HG02884 (cell line): ENCODE data around the gene ZNF425.
"Not testable (repeated sequence)": the region's sequence is repeated elsewhere in the genome, so short reads cannot be mapped to it uniquely, and the experiment has no call there.

Experiments used
- ATAC-seq: cut with Tn5 transposase; IDR thresholded peaks from one replicate; pipeline ENCODE4 v1.9.1; 2021; ENCODE audit warnings: mild to moderate bottlenecking, moderate library complexity; ENCODE audit not compliant: unreplicated experiment

ZNF425 gene, protein sequence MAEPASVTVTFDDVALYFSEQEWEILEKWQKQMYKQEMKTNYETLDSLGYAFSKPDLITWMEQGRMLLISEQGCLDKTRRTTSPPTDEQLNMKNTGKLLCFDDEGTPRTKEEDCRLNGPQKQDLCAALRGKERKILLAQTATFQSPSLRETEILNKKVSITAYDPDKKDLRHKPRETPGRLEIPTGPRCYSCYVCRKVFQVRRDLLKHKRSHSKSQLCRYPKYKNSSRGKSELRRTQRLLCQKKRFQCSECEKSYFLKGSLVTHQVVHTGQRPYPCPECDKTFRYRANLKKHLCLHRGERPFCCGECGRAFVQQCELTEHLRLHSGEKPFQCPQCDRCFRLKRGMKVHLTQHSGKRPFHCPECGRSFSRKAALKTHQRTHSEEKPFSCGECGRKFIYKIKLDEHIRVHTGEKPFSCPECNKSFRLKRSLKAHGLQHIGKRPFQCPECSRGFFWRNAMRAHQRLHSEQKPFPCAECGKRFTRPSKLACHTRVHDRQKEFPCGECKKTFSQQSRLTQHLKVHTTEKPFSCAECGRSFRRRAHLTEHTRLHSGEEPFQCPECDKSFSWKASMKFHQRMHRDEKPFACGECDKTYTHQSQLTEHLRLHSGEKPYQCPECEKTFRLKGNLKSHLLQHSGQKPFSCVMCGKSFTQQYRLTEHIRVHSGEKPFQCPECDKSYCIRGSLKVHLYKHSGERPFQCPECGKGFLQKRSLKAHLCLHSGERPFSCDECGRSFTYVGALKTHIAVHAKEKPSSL

DNA sequence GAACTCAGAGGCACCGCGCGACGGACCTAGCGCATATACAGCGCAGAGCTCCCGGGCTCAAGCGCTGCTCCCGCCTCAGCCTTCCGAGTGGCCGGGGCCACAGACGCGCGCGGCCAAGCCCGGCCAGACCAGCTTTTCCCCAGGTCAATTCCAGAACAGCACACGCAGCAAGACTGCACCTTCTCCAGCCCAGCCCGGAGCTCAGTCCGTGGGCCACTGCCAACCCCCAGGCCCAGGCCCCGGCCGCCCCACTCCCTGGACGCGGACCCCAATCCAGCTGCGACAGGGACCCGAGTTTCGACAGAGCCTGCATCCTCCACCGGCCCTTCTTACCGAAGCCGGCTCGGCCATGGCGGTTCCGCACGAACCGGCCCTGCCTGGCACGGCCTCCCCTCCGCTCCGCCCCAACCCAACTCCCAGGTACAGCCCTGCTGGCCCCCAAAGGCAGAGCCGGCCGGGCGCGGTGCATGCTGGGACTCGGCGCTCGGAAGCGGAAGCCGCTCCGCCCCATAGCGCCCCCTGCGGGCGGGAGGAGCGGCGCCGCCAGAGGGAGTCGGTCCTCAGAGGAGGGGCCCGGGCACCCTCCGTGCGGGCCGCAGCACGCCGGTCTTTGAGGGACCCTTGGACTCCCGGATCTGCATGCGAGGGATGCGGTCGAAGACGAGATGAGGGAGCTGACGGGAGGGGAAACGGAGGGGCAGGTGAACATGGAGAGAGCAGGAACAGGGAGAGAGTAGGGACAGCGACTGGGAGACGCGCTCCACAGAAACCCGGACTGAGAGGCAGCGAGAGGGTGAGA is at the start of gene ZNF425:
TSS of gene ZNF425 (minus strand) at position 462 of the 799 bp plus-strand sequence. CDS start at position 351, 111 bp downstream.
- ATAC-seq: peak; percentile 80

DNA sequence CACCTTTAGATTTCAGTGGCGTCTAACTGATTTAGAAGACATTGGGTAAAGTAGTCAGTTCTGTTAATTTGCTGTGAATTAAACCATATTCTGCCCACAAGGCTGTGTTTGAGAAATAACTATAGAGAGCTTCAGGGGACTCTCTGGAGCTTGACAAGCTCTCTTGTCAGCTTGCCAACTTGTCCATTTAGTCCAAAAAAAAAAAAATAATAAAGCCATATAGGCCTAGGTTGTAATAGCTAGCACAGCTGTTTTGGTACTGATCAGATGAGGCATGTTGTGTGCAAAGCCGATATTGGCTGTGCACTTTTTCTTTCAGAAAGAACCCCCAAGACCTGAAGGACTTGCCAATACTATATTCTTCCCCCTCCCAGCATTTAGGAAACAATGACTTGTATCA is 49.0 kb upstream of the ZNF425 start:
- no peak for ATAC-seq

DNA sequence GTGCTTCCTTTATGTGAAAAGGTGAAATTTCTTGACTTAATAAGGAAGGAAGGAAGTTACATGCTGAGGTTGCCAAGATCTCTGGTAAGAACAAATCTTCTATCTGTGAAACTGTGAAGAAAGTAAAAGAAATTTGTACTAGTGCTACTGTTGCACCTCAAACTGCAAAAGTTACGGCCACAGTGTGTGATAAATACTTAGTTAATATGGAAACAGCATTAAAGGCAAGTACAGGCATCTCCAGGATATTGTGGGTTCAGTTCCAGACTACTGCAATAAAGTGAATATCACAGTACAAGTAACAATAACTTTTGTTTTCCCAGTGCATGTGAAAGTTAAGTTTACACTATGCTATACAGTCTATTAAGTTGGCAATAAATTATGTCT is 46.4 kb upstream of the ZNF425 start:
- no peak for ATAC-seq

DNA sequence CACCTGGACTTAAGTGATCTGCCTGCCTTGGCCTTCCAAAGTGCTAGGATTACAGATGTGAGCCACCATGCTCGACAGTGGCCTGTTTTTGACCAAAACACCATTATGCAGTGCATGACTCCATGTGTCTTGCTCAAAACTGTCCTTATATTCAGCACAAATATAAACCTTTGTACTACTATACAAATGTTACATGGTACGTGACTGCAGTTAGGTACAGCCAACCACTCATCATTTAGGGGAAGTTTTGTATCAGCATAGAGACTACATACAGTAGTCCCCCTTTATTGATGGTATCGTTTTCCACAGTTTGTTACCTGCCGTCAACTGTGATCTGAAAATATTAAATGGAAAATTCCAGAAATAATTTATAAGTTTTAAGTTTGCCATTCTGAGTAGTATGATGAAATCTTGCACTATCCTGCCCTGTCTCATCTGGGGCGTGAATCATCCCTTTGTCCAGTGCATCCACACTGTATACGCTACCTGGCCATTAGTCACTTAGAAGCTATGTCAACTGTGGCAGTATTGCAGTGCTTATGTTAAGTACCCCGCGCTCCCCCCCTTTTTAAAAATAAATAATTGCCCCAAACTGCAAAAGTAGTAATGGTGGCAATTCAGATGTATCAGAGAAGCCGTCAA is 45.9 kb upstream of the ZNF425 start:
- ATAC-seq: no peak

DNA sequence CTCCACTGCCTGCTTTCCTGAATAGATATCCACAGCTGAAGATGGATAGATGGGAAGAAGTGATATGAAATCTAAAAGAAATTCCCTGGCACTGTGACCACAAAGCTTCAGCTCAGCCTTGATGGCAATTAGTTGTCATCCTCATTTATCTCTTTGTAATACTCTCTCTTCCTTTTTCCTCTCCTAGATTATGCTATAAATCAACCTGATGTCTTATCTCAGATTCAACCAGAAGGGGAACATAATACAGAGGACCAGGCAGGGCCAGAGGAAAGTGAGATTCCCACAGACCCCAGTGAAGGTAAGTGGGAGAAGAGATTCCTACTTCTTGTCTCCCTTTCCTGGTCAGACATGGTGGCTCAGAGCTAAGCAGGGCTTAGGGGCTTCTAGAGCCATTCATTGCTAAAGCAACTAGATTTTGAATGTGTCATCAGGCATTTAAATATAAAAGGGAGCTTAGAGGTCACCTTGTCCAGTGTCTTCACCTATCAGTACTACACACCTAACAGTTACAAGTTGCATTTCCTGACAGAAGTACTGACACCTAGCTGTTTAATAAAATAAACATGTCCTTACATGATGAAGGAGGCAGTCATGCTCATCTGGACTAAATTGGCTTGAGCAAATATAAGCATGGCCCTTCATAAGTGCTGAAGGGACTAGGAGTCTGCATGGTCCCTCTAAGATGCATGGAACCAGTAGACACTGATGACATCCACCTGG is 40.7 kb upstream of the ZNF425 start:
- no peak for ATAC-seq

DNA sequence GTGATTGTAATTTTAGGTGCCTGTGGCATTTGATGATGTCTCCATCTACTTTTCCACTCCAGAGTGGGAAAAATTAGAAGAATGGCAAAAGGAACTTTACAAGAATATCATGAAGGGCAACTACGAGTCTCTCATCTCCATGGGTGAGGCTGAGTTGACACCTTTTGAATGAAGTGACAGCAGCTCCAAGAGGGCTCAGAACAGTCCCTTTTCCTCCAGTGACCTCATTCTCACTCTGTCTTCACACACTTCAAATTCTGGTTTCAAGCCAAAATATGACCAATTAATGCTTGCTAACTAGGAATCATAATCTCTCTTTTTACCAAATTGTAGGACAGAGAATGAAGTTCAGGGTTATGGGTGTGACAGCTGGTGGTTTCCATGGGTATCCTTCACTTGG is 40.0 kb upstream of the ZNF425 start:
- ATAC-seq: no peak

DNA sequence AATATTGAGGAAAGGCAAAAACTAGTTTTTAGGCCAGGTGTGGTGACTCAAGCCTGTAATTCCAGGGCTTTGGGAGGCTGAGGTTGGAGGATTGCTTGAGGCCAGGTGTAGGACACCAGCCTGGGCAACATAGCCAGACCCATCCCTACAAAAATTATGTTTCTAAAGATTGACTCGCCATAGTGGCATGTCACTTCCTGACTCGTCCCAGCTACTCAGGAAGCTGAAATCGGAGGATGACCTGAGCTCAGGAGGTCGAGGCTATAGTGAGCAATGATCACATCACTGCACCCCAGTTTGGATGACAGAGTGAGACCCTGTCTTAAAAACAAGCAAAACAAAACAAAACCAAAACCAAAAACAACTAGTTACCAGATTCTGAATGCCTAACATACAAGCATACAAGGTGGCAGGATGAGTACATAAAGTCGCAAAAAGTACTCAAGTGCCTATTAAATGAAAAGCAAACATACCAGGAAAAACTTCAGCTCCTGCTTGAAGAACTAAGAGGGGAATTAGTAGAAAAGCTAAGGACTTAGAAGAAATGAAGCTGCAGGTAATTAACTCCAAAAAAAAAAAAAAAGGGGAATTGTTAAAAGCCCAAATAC is 35.2 kb upstream of the ZNF425 start:
- ATAC-seq: no peak

DNA sequence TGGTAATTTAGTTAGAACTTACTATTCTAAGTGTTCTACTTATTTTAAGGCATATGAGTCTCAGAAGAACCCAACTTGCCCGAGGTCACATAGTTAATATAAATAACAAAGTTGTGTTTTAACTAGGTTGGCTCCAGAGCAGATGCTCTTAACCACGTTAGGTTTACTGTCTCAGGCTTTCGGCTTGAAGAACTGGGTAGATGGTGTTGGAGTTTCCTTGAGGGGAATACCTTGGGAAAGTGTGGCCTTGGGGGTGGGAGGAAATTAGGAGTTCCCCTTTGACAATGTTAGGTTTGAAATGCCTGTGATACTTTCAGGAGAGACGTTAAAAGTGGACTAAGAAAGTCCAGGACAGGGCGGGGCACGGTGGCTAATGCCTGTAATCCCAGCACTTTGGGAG is 30.8 kb upstream of the ZNF425 start:
- no peak for ATAC-seq

DNA sequence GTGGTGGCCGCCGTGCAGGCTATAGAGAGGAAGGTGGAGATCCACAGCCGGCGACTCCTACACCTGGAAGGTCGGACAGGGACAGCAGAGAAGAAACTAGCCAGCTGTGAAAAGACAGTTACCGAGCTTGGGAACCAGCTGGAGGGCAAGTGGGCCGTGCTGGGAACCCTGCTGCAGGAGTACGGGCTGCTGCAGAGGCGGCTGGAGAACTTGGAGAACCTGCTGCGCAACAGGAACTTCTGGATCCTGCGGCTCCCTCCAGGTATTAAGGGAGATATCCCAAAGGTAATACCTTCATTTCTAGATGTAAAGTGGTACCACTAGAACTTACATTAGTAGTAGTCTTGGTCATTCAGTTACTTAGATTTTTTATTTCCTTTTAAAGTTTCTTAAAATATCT is 27.9 kb upstream of the ZNF425 start:
- ATAC-seq: no peak

DNA sequence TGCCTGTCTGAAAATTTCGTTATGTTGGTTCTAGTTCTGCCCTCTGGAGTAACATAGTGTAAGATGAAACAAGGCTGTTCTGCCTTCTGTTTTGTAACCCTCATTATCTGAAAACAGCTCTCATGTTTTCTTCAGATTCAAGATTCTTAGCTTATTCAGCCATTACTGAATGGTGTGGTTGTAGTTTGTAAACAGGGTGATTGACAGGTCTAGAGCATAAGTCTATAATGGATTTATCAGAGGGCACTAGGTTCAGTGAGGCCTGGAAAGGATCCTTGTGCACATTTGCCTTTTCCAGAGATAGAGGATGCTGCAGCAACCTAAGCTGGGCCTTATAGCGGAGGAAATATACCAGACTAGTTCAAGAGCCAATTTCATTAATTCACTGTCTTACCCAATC is 27.2 kb upstream of the ZNF425 start:
- no peak for ATAC-seq

DNA sequence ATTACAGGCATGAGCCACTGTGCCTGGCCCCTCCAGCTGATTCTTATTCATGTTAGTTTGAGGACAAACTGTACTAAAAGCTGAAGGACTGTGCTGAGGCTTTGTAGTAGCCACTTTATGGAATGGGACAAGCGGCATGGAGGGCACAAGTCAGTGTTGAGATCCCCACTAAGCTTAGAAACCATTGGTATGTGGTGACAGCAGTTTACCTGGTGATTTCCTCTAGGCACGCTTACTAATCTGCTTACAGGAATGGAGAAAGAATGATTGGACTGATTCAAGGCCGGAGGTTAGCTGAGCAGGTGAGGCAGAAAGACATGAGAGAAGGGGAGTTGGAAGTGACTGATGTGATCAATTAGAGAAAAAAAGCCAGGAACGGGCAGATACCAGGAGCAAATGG is 24.9 kb upstream of the ZNF425 start:
- no peak for ATAC-seq

DNA sequence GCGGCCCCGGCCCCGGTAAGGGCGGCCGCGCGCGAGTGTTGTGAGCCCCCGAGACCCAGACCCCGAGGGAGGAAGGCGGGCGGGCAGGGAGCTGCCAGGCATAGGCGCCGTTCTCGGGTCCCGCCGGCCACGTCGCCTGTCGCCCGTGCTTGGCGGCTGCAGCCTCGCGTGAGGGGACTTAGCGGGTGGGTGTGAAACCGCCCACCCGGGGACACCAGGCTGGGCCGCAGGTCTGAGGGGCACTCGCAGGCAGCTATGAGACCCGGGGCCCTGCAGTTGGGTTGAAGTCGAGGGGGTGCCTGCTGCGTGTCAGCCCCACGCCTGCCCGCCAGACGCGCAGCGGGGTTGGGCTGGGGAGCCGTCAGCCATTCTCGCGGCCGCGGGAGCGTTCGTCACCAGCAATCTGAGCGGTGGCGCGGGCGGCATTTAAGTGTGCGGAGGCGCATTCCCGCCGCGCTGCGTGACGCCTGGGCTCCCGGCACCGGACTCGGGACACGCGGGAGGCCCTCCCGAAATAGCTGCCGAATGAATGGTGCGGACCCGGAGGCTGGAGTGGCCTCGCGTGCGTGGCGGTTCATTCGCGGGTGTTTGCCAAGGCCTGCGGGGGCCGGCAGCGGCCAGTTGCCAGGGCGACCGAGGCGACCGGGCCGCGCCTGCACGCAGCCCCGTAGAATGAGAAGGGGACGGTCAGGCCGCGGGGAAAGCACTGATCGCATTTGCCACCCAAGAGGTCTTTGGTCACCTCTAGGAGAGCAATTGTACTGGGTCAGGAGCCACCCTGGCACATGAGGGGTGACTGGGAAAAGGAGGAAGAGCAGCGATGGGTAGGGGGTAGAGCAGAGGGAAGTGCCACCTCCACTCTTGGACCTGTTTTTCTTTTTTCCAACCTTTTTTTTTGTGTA is 21.9 kb upstream of the ZNF425 start:
- ATAC-seq: peak; percentile 24

DNA sequence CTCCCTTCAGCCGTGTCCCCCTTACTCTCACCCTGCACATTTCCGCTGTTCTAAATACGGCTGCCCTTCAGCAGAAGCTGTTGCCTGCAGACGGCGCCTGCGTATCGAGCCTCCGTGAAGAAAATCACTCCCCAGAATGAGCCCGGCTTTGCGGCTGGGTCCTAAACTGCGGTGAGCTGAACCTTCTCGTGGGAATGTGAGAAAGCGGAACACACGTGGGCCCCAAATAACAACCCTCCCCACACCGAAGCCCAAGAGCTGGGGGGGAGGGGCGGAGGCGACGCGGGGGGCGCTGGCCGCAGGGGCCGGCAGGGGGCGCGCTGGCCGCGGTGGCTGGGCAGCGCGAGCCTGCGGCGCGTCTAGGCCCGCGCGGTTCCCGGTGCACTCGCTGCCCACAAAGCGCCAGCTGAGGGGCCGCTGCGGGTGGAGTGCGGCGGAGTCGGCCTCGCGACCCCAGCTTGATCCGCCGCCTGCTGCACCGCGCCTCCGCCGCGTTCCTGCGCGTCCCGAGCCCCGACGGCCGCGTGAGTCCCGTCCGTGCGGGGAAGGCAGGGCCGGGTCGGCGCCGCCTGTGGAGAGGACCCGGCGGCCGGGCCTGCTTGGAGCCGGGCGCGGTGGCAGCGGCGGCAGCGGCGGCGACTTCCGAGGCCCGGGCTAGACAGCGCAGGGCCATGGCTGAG is 21.1 kb upstream of the ZNF425 start, which contains the start of gene ZNF398:
TSS of gene ZNF398 (plus strand) at position 382 of the 680 bp plus-strand sequence. CDS start at position 672, 290 bp downstream.
- ATAC-seq: peak; percentile 64

DNA sequence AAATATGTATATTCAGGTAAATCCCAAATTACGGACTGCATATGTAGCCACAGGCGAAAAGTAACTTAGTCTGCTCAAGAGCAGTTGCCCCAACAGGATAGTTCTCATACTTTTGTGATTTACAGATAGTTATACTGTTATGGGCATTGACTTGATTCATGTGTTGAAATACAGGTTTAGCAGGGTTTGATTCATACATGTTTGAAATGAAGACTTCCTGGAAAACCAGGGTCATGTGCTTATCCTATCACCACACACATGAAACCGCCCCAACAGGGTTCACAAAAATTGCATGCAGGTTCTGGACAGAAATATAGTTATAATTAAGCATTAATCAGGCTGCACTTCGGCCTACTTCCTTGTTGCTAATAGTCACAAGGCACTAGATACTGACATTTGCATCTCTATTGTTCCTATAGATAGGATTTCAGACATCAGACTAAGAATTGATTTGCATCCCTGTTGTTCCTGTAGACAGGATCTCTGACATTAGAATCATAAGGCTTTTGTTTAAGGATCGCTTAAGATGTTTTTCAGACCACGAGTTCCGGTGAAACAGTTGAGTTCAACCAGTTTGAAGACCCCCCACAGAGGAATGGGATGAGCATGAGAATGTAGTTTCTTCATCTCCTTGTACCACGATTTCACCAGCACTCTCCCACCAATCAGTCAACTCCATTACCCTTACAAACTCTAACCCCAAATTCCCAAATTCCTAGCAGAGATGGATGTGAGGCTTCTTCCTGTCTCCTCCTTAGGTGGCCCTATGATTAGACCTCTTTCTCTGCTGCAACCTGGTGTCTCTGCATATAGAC is 19.1 kb upstream of the ZNF425 start:
- ATAC-seq: no peak

DNA sequence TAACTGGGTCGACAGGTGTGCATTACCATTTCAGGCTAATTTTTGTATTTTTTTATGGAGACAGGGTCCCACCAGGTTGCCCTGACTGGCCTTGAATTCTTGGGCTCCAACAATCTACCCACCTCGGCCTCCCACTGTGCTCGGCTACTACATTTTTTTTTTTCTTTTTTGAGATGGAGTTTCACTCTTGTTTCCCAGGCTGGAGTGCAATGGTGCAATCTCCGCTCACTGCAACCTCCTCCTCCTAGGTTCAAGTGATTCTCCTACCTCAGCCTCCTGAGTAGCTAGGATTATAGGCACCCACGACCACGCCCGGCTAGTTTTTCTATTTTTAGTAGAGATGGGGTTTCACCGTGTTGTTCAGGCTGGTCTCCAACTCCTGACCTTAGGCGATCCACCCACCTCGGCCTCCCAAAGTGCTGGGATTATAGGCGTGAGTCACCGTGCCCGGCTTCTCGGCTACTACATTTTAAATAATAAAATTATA is 18.4 kb upstream of the ZNF425 start:
- ATAC-seq: not testable (repeated sequence)

DNA sequence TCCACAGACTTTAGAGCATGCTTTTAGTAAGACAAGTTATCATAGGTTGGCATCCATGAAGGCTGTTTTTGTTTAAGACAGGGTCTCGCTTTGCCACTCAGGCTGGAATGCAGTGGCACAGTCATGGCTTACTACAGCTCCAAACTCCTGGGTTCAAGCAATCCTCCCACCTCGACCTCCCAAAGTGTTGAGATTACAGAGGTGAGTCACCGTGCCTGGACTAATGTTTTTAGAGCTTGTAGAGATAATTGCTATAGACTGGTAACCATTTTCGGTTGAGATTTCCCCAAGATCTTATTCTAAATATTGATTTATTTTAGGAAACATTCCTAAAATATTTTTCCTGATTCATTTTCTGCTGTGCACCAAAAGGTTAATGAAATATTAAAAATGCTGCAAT is 15.8 kb upstream of the ZNF425 start:
- no peak for ATAC-seq

DNA sequence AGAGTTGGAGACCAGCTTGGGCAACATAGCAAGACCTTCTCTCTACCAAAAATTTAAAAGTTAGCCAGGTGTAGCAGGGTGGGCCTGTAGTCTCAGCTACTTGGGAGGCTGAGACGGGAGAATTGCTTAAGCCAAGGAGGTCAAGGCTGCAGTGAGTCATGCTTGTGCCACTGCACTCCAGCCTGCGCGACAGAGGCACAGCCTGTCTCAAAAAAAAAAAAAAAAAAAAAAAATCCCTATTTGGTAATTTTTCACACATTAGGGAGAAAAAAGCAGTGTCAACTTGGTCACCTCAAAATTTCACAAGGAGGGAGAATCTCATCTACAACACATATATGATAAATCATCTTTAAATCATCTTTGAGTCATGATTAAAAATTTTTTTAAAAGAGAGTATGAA is 14.7 kb upstream of the ZNF425 start:
- ATAC-seq: no peak
